SH-SY5Y (cell line): Measurements from ENCODE around the gene PRELID3B.

Experiments used
- GATA2 ChIP-seq: IDR thresholded peaks from 2 replicates; pipeline ENCODE4 v1.6.1; 2011; ENCODE audit warnings: mild to moderate bottlenecking, low read depth, low read length
- GATA3 ChIP-seq: IDR thresholded peaks from 2 replicates; pipeline ENCODE4 v1.6.1; 2011; ENCODE audit warnings: low read depth, mild to moderate bottlenecking, low read length, moderate library complexity

PRELID3B gene

GRCh38 chr20:59013031-59013951 lies 29.3 kb downstream of the PRELID3B start:
- no peak for TF ChIP-seq GATA3
- TF ChIP-seq GATA2, result no peak

- no peak for TF ChIP-seq GATA2
- TF ChIP-seq GATA3, result no peak
Measured at GRCh38 chr20:59010995-59011873, 31.4 kb downstream of the PRELID3B start.

GRCh38 chr20:59010321-59010994 lies 32.1 kb downstream of the PRELID3B start:
- no peak for TF ChIP-seq GATA3
- no peak for TF ChIP-seq GATA2

GRCh38 chr20:59008715-59009336 lies 33.8 kb downstream of the PRELID3B start:
- TF ChIP-seq GATA3, result no peak
- no peak for TF ChIP-seq GATA2

GRCh38 chr20:59007665-59008511 lies 34.7 kb downstream of the PRELID3B start:
- TF ChIP-seq GATA3 (no peak), GATA2 (no peak)

- TF ChIP-seq GATA3 (no peak), GATA2 (no peak)
Measured at GRCh38 chr20:59006864-59007664, 35.5 kb downstream of the PRELID3B start, which contains the start of gene CTSZ. Gene CTSZ (minus strand): TSS chr20:59007254. CDS start chr20:59007128, 126 bp downstream.

GRCh38 chr20:59006167-59006863 lies 36.3 kb downstream of the PRELID3B start:
- TF ChIP-seq GATA3 (no peak), GATA2 (no peak)

- TF ChIP-seq GATA3 (no peak), GATA2 (no peak)
Measured at GRCh38 chr20:59005523-59006166, 36.9 kb downstream of the PRELID3B start.

GRCh38 chr20:59004763-59005522 lies 37.6 kb downstream of the PRELID3B start:
- no peak for TF ChIP-seq GATA2
- no peak for TF ChIP-seq GATA3

GRCh38 chr20:59004493-59004762 lies 38.2 kb downstream of the PRELID3B start:
- TF ChIP-seq GATA2, result no peak
- TF ChIP-seq GATA3, result no peak
